Nephron progenitor cell (in vitro differentiated cells): ENCODE results near the gene ATXN3L.

Source experiments
- DNase-seq: peaks from one replicate; pipeline ENCODE4 v3.0.0; 2021
- H3K27ac Mint-ChIP-seq: 2 replicates; pipeline ENCODE4 v1.8.0; 2021; ENCODE audit warnings: mild to moderate bottlenecking, moderate library complexity, mixed read lengths
- H3K27me3 Mint-ChIP-seq: 2 replicates; pipeline ENCODE4 v1.8.0; 2021; ENCODE audit warnings: mild to moderate bottlenecking, low read depth, mixed read lengths; ENCODE audit not compliant: poor library complexity
- H3K36me3 Mint-ChIP-seq: 2 replicates; pipeline ENCODE4 v1.8.0; 2021; ENCODE audit warnings: low read depth, mixed read lengths
- H3K4me1 Mint-ChIP-seq: 2 replicates; pipeline ENCODE4 v1.8.0; 2021; ENCODE audit warnings: mixed read lengths
- H3K4me3 Mint-ChIP-seq: 2 replicates; pipeline ENCODE4 v1.8.0; 2021; ENCODE audit warnings: mild to moderate bottlenecking, moderate library complexity, mixed read lengths
- H3K9me3 Mint-ChIP-seq: 2 replicates; pipeline ENCODE4 v1.8.0; 2021; ENCODE audit warnings: mild to moderate bottlenecking, moderate library complexity, mixed read lengths
- CTCF ChIP-seq: fragments of 200-600 bp; sonication (generic); IDR thresholded peaks from 2 replicates; pipeline ENCODE4 v1.5.0; 2021; ENCODE audit warnings: antibody characterized with exemption

Gene ATXN3L

DNA sequence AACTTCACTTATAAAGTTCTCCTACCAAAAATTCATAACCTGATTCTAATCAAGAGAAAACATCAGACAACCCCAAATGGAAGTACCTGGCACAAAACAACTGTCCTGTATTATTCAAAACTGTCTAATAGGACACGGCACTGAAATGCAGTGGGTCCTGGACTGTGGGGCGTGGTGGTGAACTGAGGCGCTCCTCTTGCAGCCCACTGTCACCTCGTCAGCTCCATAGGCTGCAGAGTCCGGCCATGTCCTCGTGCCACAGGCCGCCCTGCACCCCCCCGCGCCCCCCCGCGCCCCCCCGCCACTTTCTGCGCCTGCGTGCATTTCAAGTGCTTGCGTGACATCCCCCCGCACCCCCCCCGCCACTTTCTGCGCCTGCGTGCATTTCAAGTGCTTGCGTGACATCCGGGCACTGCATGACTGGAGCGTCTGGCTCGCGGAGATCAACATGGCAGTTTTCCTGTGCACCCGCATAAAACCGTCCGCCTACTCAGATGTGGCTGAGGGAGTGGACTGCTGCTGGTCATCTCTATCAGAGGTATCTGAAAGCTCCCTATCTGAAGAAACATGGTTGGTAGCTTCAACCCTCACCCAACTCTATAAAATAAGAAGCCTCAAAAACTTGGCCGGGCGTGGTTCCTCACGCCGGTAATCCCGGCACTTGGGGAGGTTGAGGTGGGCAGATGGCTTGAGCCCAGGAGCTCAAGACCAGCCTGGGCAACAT is 28.8 kb downstream of the ATXN3L start:
- no peaks in the 10 kb centered on the region for H3K36me3 Mint-ChIP-seq
- DNase-seq, result no peak
- no peak for TF ChIP-seq CTCF
- no peak overlapping the region for H3K27ac Mint-ChIP-seq
- H3K4me3 Mint-ChIP-seq, result no peak overlapping the region
- H3K27me3 Mint-ChIP-seq, result no peaks in the 10 kb centered on the region
- peaks cover 6% of the 10 kb centered on the region for H3K4me1 Mint-ChIP-seq
- H3K9me3 Mint-ChIP-seq, result peaks cover 21% of the 10 kb centered on the region

DNA sequence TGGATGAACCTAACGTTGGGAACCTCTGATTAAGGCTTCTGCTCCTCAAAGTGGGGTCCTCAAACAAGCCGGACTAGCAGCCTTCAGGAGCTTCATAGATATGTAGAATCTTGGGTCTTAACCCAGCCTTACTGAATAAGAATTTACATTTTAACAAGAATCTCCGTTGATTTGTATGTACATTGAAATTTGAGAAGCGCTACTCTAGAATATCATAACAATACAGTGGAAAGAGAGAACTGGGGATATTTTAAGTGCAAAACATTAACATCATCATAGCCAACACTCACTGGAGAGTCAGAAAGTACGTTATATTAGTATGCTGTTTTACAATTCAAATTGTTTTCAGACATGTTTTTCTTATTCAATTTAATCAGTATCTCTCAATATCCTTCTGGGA is 31.2 kb downstream of the ATXN3L start:
- TF ChIP-seq CTCF, result no peak
- Mint-ChIP-seq H3K4me3 (no peak overlapping the region), H3K9me3 (peaks cover 41% of the 10 kb centered on the region), H3K4me1 (peaks cover 12% of the 10 kb centered on the region), H3K27me3 (no peaks in the 10 kb centered on the region), H3K27ac (no peak overlapping the region), H3K36me3 (peaks cover 6% of the 10 kb centered on the region)
- no peak for DNase-seq

- TF ChIP-seq CTCF, result no peak
- H3K9me3 Mint-ChIP-seq, result peaks cover 43% of the 10 kb centered on the region
- H3K4me1 Mint-ChIP-seq, result peaks cover 12% of the 10 kb centered on the region
- no peaks in the 10 kb centered on the region for H3K27me3 Mint-ChIP-seq
- peaks cover 6% of the 10 kb centered on the region for H3K36me3 Mint-ChIP-seq
- no peak for DNase-seq
- H3K27ac Mint-ChIP-seq, result no peak overlapping the region
- H3K4me3 Mint-ChIP-seq, result no peak overlapping the region
Measured at GRCh38 chrX:13287816-13288215, 32.0 kb downstream of the ATXN3L start.

DNA sequence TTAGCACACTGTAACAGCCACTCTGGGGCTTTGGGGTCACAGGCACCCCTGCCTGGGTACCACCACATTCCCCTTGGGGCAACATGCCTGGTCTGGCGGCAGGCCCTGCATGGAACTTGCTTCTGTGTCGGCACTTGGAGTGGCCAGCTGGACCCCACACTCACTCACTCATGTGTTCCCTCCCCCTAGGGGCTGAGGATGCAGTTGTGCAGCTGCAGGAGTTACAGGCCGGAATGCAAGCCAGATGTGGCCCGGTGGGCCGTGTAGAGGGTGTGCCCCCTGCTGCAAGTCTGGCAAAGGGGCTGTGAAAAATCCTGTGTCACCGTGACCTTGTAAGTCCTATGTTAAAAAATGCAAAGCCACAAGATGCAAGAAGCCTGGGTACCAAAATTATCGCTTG is 34.2 kb downstream of the ATXN3L start:
- Mint-ChIP-seq H3K4me3 (no peak overlapping the region), H3K27ac (no peak overlapping the region), H3K4me1 (peaks cover 12% of the 10 kb centered on the region), H3K9me3 (peaks cover 55% of the 10 kb centered on the region), H3K27me3 (no peaks in the 10 kb centered on the region), H3K36me3 (peaks cover 6% of the 10 kb centered on the region)
- TF ChIP-seq CTCF, result no peak
- no peak for DNase-seq

GRCh38 chrX:13285229-13285628 is 34.6 kb downstream of the ATXN3L start:
- Mint-ChIP-seq H3K27me3 (no peaks in the 10 kb centered on the region), H3K4me1 (peaks cover 12% of the 10 kb centered on the region), H3K9me3 (peaks cover 50% of the 10 kb centered on the region), H3K36me3 (peaks cover 6% of the 10 kb centered on the region), H3K27ac (no peak overlapping the region), H3K4me3 (no peak overlapping the region)
- no peak for DNase-seq
- TF ChIP-seq CTCF, result no peak

GRCh38 chrX:13284570-13284969 is 35.3 kb downstream of the ATXN3L start:
- Mint-ChIP-seq H3K4me1 (peaks cover 12% of the 10 kb centered on the region), H3K27me3 (peaks cover under 1% of the 10 kb centered on the region), H3K36me3 (peaks cover 6% of the 10 kb centered on the region)

More at GRCh38 chrX:13284570-13284969, 35.3 kb downstream of the ATXN3L start:
- H3K4me3 Mint-ChIP-seq, result no peak overlapping the region
- no peak for DNase-seq
- TF ChIP-seq CTCF, result no peak
- peaks cover 44% of the 10 kb centered on the region for H3K9me3 Mint-ChIP-seq
- H3K27ac Mint-ChIP-seq, result no peak overlapping the region
